Esophagus muscularis mucosa (tissue), 3 donors: ENCODE measurements around the gene B4GALT7.
"Not testable (repeated sequence)": the region's sequence is repeated elsewhere in the genome, so short reads cannot be mapped to it uniquely, and the experiment has no call there.

Experiments used
- CTCF ChIP-seq, 3 experiments: fragments of 200-600 bp in 2 of 3; fragments of 450-650 bp in 1 of 3; sonication (generic) in 2 of 3; IDR thresholded peaks; one replicate each; pipeline ENCODE4 v1.5.1; 2017 to 2019; ENCODE audit warnings: antibody characterized with exemption in 3 of 3, mild to moderate bottlenecking in 2 of 3, moderate library complexity in 1 of 3
- POLR2A ChIP-seq: fragments of 450-650 bp; IDR thresholded peaks from one replicate; pipeline ENCODE4 v1.6.1; 2017; ENCODE audit warnings: antibody characterized with exemption, moderate library complexity, mild to moderate bottlenecking, low read depth

GRCh38 chr5:177651235-177651634 is 51.3 kb downstream of the B4GALT7 start:
- TF ChIP-seq CTCF (IDR thresholded peaks at IDR 0.05); POLR2A: not testable (repeated sequence)
